HEK293T (cell line): ENCODE data around the gene ARID1B.

Source experiments
- ARNT ChIP-seq: fragments of 450-650 bp; IDR thresholded peaks from 2 replicates; pipeline ENCODE4 v1.6.1; 2017; ENCODE audit warnings: mild to moderate bottlenecking
- BHLHE40 ChIP-seq: fragments of 450-650 bp; IDR thresholded peaks from 2 replicates; pipeline ENCODE4 v1.6.1; 2016; ENCODE audit warnings: mild to moderate bottlenecking, moderate library complexity, borderline replicate concordance
- CTBP1 ChIP-seq: fragments of 450-650 bp; IDR thresholded peaks from 2 replicates; pipeline ENCODE4 v1.6.1; 2016; ENCODE audit warnings: borderline replicate concordance
- ELF4 ChIP-seq: fragments of 450-650 bp; IDR thresholded peaks from 2 replicates; pipeline ENCODE4 v1.6.1; 2017; ENCODE audit warnings: antibody characterized with exemption
- FOXK2 ChIP-seq: fragments of 450-650 bp; IDR thresholded peaks from 2 replicates; pipeline ENCODE4 v1.6.1; 2016; ENCODE audit warnings: mild to moderate bottlenecking
- FOXM1 ChIP-seq: fragments of 450-650 bp; IDR thresholded peaks from 2 replicates; pipeline ENCODE4 v1.6.1; 2017; ENCODE audit warnings: mild to moderate bottlenecking, borderline replicate concordance
- HDGF ChIP-seq: fragments of 450-650 bp; IDR thresholded peaks from 2 replicates; pipeline ENCODE4 v1.6.1; 2017; ENCODE audit warnings: antibody characterized with exemption, borderline replicate concordance
- L3MBTL2 ChIP-seq: fragments of 450-650 bp; conservative IDR thresholded peaks from 2 replicates; pipeline ENCODE4 v1.6.1; 2016; ENCODE audit warnings: mild to moderate bottlenecking
- LEF1 ChIP-seq: fragments of 450-650 bp; IDR thresholded peaks from 2 replicates; pipeline ENCODE4 v1.6.1; 2017; ENCODE audit warnings: mild to moderate bottlenecking, borderline replicate concordance
- PKNOX1 ChIP-seq: fragments of 450-650 bp; IDR thresholded peaks from 2 replicates; pipeline ENCODE4 v1.6.1; 2016
- SP1 ChIP-seq: fragments of 450-650 bp; IDR thresholded peaks from 2 replicates; pipeline ENCODE4 v1.6.1; 2017
- SUZ12 ChIP-seq: fragments of 450-650 bp; IDR thresholded peaks from 2 replicates; pipeline ENCODE4 v1.6.1; 2016; ENCODE audit warnings: mild to moderate bottlenecking
- TARDBP ChIP-seq: fragments of 450-650 bp; IDR thresholded peaks from 2 replicates; pipeline ENCODE4 v1.6.1; 2016
- ZNF384 ChIP-seq: fragments of 450-650 bp; IDR thresholded peaks from 2 replicates; pipeline ENCODE4 v1.6.1; 2016

DNA sequence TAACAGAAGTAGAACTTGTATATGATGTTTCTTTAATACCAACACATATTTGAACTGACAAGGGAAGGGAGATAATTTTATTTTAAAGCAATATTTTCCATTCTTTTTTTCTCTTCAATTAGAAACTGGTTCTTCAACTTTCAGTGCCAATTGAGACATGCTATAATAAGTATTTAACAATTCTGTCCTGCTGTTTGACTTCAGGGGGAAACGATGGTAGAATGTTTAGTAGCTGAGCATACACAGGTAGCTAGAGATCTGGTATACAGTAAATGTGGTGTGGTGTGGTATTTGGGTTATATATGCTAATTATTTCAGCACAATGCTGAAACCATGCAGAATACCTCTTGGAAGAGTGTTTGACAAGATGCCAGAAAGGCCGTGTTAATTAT, 156.9 kb downstream of the ARID1B start:
- no peak for TF ChIP-seq SP1
- TF ChIP-seq BHLHE40: no peak
- TF ChIP-seq FOXM1: no peak
- TF ChIP-seq SUZ12: no peak
- TF ChIP-seq CTBP1: no peak
- no peak for TF ChIP-seq LEF1
- no peak for TF ChIP-seq ELF4
- TF ChIP-seq TARDBP: no peak
- no peak for TF ChIP-seq ARNT
- TF ChIP-seq FOXK2: no peak
- no peak for TF ChIP-seq L3MBTL2
- no peak for TF ChIP-seq HDGF
- TF ChIP-seq ZNF384: no peak
- no peak for TF ChIP-seq PKNOX1
